AG08395 (cell line): ENCODE results near the gene RAB11B.
"Not testable (repeated sequence)": the region's sequence is repeated elsewhere in the genome, so short reads cannot be mapped to it uniquely, and the experiment has no call there.

Experiments
- DNase-seq: peaks from one replicate; pipeline ENCODE4 v3.0.0; 2012; ENCODE audit warnings: mixed read lengths, low spot score

RAB11B gene

DNA sequence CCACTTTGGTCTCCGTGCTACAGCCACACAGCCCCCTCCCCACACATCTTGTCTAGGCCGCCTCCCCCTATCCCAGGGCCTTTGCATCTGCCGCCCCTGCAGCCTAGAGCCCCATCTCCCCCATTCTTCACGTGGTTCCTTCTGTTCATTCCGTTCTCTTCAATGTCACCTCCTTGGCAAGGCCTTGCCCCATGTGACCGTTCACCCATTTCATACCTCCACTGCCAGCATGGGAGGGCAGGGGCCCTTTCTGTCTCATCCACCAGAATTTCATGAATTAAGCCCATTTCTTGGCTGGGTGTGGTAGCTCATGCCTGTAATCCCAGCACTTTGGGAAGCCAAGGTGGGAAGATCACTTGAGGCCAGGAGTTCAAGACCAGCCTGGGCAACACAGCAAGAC is 38.9 kb downstream of the RAB11B start:
- no peak for DNase-seq

DNA sequence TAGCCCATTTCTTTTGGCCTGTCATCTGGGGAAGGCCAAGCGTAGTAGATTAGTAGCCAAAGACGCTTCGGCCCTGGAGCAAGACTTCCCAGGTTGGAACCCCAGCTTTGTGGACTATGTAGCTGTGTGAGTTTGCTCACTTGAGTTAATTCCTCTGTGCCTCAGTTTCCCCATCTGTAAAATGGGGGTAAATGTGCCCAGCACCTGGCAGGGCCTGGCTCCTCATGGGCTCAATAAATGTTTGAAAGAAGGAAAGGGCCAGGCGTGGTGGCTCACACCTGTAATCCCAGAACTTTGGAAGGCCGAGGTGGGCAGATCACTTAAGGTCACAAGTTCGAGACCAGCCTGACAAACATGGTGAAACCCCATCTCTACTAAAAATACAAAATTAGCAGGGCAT is 39.7 kb downstream of the RAB11B start:
- no peak for DNase-seq

DNA sequence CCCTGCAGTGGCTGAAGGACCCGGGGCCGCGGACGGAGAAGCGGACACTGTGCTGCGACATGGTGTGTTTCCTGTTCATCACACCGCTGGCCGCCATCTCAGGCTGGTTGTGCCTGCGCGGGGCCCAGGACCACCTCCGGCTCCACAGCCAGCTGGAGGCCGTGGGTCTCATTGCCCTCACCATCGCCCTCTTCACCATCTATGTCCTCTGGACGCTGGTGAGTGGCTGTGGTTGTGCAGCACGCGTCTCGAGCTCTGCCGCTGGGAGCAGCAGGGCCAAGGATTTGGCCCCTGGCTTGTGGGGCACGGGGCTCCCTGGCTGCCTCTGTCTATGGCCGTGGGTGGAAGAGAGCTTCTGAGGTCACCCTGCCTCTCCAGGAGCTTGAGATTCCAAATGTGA is 40.5 kb downstream of the RAB11B start:
- no peak for DNase-seq

DNA sequence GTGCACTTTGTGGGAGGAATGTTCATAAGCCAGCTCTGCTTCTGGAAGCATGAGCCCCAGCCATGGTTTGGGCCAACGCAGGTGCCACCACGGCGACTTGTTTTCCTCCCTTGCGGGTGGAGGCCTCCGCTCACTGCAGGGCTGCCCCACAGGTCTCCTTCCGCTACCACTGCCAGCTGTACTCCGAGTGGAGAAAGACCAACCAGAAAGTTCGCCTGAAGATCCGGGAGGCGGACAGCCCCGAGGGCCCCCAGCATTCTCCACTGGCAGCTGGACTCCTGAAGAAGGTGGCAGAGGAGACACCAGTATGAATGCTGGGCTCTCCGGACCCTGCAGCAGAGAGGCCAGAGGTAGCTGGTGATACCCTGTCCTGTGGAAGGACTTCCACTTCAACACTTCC is 48.1 kb downstream of the RAB11B start:
- no peak for DNase-seq

DNA sequence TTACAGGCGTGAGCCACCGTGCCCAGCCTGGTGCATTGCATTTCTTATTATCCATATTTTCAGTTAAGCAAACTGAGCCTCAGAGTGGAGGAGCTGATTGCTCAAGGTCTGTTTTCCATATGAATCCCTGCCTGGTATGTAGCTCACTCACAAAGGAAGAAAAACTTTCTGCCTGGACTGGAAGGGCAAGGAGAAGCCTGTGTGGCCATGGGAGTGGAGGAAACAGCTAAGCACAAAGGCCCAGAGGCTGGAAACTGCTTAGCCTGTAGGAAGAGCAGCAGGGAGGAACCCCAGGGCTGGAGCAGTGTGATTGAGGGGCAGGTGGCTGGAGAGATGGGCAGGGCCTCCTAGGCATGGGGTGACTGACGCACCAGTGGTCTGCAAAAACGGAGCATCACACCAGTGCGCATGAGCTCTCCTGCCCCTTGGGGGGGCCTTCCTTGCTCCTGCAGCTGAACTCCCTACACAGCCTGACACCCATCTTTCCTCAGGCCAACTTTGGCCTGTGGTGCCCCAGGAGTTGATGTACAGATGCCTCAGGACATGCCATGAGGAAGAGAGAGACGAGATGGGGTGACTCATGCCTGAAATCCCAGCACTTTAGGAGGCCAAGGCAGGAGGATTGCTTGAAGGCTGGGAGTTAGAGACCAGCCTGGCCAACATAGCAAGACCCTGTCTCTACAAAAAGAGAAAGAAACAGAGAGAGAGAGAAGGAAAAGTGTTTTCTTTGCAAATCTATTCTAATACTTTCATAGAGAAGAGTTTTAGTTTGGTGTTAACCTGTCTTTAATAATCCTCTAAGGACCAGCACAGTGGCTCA is 51.8 kb downstream of the RAB11B start:
- DNase-seq: no peak

DNA sequence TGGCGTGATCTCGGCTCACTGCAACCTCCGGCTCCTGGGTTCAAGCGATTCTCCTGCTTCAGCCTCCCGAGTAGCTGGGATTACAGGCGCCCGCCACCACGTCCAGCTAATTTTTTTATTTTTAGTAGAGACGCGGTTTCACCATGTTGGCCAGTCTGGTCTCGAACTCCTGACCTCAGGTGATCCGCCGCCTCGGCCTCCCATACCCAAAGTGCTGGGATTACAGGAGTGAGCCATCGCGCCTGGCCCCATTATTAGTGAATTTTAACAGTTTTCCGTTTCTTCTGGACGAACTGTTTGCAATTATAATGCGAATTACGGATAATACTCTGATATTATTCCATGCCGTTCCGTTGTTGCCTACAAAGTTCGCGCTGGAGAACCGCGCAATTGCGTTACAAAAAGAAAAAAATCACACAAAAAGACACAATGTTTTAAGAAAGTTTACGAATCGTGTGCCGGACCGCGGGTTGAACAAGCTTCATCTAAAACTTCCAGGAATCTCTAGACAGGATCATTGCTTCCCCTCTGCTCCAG is 54.0 kb downstream of the RAB11B start:
- not testable (repeated sequence) for DNase-seq

DNA sequence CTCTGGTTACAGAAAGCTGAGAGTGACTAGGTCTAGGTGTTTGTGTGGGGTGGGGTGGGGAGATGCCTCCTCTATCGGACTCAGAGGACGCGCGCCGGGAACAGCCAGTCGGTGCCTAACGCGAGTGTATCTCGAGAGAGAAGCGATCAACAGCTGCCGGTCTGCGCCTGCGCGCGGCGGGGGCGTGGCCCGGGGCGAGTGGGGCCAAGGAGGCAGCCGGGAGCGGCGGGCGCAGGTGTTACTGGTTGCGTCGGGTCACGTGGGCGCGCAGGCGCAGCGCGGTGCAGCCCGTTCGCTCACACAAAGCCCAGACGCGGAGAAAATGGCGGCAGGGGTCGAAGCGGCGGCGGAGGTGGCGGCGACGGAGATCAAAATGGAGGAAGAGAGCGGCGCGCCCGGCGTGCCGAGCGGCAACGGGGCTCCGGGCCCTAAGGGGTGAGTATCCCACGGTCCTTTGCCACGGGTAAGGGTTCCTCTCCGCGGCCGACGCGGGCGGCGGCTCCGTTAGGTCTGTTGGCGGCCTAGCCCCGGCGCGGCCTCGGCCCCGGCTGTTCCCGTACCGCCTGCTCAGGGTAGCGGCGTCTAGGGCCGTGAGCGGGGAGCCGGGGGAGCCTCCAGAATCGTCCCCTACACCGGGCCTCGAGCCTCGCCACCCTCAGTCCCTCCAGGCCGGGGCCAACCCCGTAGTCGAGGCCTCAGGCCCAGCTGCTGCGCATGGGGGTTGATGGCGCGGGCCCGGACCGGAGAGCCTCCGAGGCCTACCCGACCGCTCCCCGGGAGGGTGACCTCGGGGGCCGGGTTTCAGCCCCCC is 54.7 kb downstream of the RAB11B start, which contains the start of gene HNRNPM:
TSS of gene HNRNPM (plus strand) at position 299 of the 811 bp plus-strand sequence. CDS start at position 323, 24 bp downstream.
- DNase-seq: peak; percentile 99

DNA sequence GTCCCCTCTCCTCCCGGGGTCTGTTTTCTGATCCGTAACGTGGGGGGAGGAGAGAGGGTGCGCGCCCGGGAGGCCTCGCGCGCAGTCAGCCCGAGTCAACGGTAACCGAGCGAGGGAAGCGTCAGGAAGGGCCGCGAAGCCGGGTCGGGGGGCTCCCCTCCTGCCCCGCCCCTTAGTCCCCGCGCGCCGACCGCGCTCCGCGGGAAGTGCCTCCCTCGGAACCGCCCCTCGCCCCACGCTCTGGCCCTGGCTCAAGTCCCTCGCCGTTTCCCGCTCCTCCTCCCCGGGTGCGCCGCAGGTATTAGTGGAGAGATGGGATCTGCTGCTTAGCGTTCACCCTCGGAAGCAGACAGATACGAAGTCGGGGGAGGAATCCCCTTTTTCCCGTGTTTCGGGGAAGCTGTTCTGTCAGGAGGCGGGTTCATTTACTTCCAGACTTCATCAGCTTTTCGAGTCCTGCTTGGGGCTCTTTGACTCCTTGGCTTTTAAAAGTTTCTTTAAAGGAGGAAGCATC is 55.4 kb downstream of the RAB11B start:
- peak; percentile 29 for DNase-seq

DNA sequence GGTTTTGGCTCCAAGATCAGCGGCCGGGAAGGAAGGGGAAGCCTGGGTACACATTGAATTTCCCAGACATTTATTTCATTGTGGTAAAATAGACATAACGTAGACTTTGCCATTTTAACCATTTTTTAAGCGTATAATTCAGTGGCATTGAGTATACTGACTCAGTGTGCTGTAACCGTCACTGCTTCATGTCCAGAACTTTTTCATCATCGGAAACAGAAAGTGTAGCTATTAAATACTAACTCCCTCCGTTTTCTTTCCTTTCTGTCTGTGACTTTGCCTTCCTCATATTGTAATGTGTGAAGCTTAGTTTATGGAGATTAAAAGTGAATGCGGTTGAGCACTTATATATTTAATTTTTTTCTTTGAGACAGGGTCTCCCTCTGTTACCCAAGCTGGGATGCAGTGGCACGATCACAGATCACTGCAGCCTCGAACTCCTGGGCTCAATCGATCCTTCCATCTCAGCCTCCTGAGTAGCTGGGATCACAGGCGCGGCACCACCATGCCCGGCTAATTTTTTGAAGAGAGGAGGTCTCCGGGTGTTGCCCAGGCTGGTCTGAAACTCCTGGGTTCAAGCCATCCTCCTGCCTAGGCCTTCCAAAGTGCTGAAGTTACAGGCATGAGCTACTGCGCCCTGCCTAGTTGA is 56.0 kb downstream of the RAB11B start:
- DNase-seq: no peak

DNA sequence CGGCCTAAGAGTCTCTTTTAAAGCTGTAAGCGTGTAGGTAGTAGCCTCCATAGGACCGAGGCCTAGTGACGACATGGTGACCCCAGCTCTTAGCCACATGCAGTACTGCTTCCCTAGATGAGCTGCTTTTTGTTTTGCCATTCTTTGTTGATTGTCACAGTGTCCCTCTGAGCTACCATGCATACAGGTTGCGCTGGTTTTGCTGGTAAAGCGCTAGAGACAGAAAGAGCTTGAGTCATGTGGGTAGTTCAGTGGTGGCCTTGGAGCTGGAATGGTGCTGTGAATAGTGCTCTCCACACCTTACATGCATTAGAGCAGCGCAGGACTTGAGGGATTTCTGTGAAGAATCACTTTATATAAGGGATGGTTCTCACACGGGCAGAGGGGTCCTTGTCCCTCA is 59.7 kb downstream of the RAB11B start:
- no peak for DNase-seq

DNA sequence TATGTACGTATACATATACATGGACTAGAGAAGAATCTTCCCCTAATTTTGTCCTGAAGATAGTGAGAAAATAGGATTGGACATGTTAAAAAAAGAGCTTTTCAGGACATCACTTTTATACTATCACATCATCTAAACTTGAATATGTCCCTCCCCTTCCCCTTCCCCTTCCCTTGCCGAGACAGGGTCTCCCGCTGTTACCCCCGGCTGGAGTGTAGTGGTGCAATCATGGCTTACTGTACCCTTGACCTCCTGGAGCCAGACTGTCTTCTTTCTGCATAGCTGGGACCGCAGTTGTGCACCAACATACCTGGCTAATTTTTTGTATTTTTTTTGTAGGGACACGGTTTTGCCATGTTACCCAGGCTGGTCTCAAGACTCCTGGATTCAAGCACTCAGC is 61.2 kb downstream of the RAB11B start:
- DNase-seq: no peak

DNA sequence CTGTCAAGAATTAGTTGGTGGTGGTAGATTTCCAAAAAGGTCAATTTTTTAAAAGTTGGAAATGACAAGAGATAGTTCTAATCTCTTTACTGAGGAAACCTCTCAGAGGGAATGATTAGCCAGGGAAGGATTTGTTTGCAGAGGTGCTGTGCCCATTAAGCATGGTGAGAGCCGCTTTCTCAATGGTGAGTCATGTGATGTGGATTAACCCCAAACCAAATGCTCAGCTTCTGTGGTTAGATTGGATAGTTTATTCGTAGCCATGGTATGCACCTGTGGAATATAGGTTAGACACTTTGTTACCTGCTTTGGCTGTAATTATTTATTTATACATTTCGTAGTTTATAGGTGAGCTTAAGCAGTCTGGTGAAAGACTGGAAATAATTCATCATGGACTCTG is 61.7 kb downstream of the RAB11B start:
- DNase-seq: peak; percentile 62

DNA sequence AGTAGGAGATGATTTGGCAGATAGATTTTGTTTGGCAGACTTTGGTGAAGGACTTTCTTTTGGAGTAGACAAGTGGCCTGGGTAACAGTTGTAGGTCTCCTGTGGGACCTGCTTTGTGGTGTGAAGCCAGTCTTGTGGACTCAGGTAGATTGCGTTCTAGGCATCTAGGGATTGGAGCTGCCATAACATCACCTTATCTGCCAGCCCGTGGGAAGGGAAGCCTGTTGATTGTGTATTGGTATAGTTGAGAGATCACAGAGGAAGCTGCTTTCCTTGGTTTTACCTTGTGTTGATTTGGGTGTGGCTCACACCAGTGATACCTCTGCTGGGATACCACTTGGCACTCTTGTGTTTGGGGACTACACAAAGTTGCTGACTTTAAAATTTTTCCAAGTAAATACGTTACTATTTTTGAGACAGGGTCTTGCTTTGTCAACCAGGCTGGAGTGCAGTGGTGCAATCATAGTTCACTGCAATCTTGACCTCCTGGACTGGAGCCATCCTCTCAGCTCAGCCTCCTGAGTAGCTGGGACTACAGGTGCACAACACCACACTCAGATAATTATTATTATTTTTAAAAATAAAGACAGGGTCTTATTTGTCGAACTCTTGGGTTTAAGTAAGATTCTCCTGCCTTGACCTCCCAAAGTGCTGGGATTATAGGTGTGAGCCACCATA is 62.4 kb downstream of the RAB11B start:
- DNase-seq: no peak

DNA sequence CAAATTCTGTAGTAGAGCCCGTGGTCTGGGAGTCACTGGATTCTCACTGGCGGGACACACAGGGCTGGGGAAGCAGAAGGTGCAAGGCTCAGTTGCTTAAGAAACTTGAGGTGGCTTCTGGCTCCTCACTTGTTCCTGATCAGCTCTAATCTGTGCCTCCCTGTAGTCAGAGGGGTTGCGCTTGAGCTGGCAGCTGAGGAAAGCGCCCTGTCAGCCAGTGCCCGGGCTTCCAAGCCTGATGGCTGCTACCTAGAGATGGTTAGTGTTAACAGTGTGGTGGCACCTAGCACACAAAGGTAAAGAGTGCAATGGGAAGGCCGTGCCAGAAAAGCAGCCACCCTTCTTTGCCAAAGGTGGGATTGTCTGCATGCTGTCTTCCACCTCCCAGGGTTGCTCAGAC is 63.5 kb downstream of the RAB11B start:
- no peak for DNase-seq
